GM19452 (cell line): ENCODE data around the gene AGPS.
A peak's percentile ranks its signal among the peaks of the same experiment; 100 is the strongest.
"Not testable (repeated sequence)": the region's sequence is repeated elsewhere in the genome, so short reads cannot be mapped to it uniquely, and the experiment has no call there.

Source experiments
- ATAC-seq: cut with Tn5 transposase; IDR thresholded peaks from one replicate; pipeline ENCODE4 v1.9.1; 2021; ENCODE audit not compliant: unreplicated experiment

The AGPS gene

GRCh38 chr2:177466337-177467195 is 74.0 kb downstream of the AGPS start:
- no peak for ATAC-seq

GRCh38 chr2:177467646-177468045 is 75.1 kb downstream of the AGPS start:
- no peak for ATAC-seq

- ATAC-seq = no peak
These were observed 79.4 kb downstream of the AGPS start for GRCh38 chr2:177471990-177472389.

DNA sequence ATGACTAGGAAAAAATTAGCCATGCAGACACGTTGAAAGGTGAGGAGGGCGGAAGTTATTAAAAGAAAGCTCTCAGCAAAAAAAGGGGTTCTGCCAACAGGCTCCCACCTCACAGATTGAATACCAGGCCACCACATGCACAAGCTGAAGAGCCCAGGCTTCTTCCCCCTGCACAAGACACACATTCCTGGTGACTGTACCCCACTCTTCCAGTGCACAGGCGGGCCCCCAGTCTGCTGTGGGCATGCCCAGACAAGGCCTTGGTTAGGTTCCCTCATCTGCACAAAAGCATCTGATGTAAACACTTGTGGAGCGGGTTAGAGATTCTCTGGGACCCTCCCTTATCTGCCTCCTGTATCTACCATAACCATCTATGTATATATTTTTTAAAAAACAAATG is 81.7 kb downstream of the AGPS start:
- ATAC-seq = no peak

DNA sequence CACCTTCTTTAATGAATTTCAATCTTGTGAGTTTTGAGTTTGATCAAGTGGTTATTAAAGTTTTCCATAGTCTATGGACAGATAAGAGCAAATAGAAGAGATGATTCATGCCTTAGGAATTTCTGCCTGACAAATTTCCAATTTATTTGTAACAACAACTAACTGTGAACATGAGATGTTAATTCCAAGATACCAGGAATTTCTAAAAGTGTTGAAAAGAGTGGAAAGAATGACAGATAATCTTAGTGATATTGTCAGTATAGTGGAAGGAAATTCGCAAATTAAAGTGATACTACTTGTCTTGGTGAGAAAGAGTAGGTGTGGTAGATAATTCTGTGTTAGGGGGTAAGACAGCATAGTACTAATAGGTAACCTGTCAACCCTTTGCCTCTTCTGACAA is 82.4 kb downstream of the AGPS start:
- ATAC-seq = no peak

- no peak for ATAC-seq
These were observed 84.3 kb downstream of the AGPS start for GRCh38 chr2:177476897-177477296.

DNA sequence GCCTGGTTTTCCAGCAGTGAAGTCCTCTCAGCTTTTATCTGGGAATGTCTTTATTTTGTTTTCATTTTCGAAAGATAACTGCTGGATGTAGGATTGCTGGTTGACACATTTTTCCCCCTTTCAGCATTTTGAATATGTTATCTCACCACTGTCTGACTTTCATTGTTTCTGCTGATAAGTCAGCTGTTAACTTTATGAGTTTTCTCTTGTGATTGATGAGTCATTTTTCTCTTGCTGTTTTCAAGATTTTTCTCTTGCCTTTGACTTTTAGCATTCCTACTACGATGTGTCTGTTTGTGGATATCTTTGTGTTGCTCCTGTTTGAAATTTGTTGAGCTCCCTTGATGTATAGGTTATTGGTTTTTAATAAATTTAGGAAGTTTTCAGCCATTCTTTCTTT is 85.5 kb downstream of the AGPS start:
- ATAC-seq = no peak

DNA sequence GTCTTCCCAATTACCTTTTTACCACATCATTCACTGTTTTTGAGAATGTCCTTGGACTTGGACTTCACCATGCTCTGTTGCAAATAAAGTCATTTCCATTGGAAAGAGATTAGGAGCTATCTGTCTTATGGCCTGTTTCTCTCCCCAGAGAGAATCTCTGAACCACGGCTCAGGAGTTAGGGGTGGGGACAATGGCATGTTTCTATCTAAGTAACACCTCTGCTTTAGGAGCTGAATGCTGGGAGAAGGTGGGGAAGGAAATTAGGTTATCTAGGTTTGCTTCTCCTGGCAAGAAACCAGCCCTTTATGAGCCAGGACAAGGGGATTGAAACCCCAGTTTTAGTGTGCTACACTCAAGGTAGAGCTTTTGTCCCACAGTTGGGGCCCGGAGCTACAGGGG is 86.3 kb downstream of the AGPS start:
- ATAC-seq = no peak

DNA sequence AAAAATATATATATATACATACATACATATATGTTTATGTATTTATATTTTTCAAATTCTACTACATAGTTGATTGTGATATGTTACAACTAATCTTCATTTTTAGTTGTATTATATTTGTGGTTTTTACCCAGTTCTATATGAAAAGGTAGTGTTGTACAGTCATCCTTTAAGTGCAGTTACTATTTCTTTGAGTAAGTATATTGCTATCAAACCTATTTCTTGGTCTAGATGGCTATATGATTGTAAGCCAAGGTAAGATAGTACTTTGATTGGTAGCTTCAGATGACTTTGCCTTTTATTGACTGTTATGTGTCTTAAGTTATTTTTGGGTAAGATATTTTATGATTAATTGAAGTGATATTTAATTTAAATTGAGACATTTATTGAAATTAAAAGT is 89.6 kb downstream of the AGPS start:
- ATAC-seq = no peak

DNA sequence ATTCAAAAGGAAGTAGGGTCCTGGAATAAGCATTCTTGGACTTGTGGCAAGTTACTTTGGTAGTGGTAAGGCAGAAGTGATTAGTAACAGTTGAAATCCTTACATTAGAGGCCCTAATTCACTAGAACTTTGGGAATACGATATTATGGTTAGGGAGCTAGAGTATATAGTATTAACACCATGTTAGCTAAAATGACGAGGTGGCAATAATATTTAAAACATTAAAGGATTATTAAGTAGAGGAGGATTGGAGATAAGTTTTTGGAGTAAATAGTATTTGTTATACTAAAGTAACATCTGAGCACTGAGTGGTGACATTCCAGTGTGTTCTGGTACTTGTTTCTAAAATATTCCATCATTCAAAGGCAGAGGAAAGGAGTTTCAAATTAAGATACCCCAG is 91.0 kb downstream of the AGPS start:
- no peak for ATAC-seq

DNA sequence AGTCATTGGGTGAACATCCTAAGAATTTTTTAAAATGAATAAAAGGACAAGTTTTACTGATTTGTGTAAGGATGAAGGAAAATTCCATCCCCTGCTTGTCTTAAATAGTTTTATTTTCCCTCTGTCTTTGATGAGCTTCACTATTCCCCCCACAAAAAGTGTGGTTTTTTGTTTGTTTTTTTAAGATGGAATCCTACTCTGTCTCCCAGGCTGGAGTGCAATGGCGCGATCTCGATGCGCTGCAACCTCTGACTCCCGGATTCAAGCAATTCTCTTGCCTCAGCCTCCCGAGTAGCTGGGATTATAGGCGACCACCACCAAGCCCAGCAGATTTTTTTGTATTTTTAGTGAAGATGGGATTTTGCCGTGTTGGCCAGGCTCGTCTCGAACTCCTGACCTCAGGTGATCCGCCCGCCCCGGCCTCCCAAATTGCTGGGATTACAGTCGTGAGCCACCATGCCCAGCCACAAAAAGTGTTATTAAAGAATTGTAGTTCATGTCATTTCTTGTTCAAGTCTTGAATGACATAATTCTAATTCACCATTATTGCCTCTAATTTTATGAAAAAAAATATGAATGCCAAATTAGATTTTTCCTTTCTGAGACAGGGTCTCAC is 91.7 kb downstream of the AGPS start:
- ATAC-seq = no peak

DNA sequence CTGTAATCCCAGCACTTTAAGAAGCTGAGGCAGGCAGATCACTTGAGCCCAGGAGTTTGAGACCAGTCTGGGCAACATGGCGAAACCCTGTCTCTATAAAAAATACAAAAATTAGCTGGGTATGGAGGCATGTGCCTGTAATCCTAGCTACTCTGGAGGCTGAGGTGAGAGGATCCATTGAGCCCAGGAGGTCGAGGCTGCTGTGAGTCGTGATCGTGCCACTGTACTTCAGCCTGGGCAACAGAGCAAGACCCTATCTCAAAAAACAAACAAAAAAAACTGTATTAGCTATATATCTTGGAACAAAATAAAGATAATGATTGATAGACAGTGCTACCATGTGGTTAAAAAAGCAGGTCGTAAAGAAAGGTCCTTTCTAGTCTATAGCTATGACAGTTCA is 93.1 kb downstream of the AGPS start:
- not testable (repeated sequence) for ATAC-seq

DNA sequence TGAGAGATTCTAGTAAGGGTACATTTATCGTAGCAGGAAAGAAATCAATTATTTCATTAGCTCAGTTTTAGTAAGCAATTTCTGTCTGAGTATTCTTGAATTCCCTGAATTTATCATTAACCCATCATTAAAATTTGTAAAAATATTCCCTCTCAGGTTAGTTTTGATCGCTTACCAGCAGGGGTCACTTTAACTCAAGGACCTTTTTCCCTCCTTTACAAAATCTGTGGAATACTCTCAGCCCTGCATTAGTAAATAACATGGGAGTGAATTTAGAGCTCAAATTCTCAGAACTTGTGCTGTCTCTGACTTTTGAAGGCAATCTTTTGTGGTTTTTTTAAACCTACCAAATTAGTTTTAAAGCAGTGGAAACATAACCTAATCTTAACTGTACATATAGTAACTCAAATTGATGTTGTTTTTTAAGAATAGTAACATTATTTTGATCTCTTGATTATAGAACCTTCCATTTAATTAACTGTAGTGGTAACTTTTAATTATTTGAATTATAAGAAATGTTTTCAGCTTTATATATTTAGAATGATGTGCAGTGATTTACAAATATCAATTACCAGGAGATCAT is 97.2 kb downstream of the AGPS start:
- ATAC-seq = no peak

GRCh38 chr2:177495945-177496344 is 103.4 kb downstream of the AGPS start:
- no peak for ATAC-seq

GRCh38 chr2:177496921-177497320 is 104.3 kb downstream of the AGPS start:
- ATAC-seq = no peak

DNA sequence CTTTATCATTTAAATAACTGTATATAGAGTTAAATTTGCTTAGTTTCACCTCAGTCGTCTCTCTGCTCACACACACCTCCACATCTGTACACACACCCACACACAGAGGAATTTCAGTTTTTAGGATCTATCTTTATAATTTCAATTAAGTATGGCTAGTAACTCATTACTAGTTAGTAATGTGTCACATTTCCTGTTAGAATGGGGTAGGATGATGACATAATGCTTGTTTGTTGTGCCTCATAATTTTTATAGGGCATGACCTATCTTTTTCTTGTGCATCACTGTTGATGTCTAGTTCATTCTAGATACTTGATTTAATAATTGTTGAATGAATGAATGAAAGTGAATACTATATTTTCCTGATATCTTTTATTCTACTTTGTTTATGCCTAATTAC is 108.6 kb downstream of the AGPS start:
- peak; percentile 69 for ATAC-seq

- ATAC-seq = no peak
These were observed 113.9 kb downstream of the AGPS start for GRCh38 chr2:177506505-177506904.

- no peak for ATAC-seq
These were observed 114.4 kb downstream of the AGPS start for GRCh38 chr2:177506998-177507397.

GRCh38 chr2:177516824-177517544 is 124.4 kb downstream of the AGPS start:
- no peak for ATAC-seq

GRCh38 chr2:177518754-177519153 is 126.2 kb downstream of the AGPS start:
- ATAC-seq = no peak

DNA sequence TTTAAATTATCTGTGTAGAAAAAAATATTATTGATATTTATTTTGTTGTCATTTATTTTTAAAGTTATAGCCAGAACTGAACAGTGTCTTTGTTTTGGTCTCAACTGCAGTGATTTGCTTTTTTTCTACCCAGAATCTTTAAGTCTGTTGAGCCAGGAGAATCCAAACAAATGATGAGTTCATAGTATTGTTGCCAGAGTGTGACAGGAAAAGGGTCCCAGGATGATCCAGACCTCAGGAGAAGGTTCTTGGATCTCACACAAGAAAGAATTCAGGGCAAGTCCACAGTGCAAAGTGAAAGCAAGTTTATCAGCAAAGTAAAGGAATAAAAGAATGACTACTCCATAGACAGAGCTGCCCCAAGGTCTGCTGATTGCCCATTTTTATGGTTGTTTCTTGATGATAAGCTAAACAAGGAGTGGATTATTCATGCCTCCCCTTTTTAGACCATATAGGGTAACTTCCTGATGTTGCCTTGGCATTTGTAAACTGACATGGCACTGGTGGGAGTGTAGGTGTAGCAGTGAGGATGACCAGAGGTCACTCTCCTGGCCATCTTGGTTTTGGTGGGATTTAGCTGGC is 127.1 kb downstream of the AGPS start:
- no peak for ATAC-seq
